Uterus (tissue), 4 donors: ENCODE measurements around the gene IGFALS. TPM values are rescaled to one million over a fixed set of nuclear protein-coding genes. Genes with fewer than 3 reads are reported as not detected.

Experiments used
- DNase-seq, 2 donors: peaks; one replicate each; pipeline ENCODE4 v3.0.0-alpha.2; 2019 to 2020
- H3K27ac ChIP-seq, 2 donors: fragments of 200-600 bp; sonication (generic); 1 replicate in 1 of 2; 2 replicates in 1 of 2; pipeline ENCODE4 v1.5.1; 2016 to 2018
- H3K27me3 ChIP-seq, 2 donors: fragments of 200-600 bp; sonication (generic); one replicate each; pipeline ENCODE4 v1.5.1; 2018 to 2019; ENCODE audit warnings: control low read depth in 1 of 2
- H3K36me3 ChIP-seq, 2 donors: fragments of 200-600 bp; sonication (generic); one replicate each; pipeline ENCODE4 v1.5.1; 2019; ENCODE audit warnings: control low read depth in 1 of 2
- H3K4me1 ChIP-seq, 2 donors: fragments of 200-600 bp; sonication (generic); one replicate each; pipeline ENCODE4 v1.5.1; 2018 to 2019; ENCODE audit warnings: control low read depth in 1 of 2
- H3K4me3 ChIP-seq, 2 donors: fragments of 200-600 bp; sonication (generic); 1 replicate in 1 of 2; 2 replicates in 1 of 2; pipeline ENCODE4 v1.5.1; 2018 to 2019; ENCODE audit warnings: mild to moderate bottlenecking in 1 of 2
- H3K9me3 ChIP-seq, 2 donors: fragments of 200-600 bp; sonication (generic); one replicate each; pipeline ENCODE4 v1.5.1; 2019; ENCODE audit warnings: control low read depth in 1 of 2
- POLR2A ChIP-seq, 2 donors: fragments of 450-650 bp; IDR thresholded peaks; one replicate each; pipeline ENCODE4 v1.6.1; 2016; ENCODE audit warnings: antibody characterized with exemption in 2 of 2, mild to moderate bottlenecking in 1 of 2, moderate library complexity in 1 of 2
- intact Hi-C: fragments of 100-400 bp; cut with DNase I; formaldehyde crosslinking; loops from one replicate; pipeline ENCODE4 v1.15.1; 2023; ENCODE audit warnings: low total_unique reads
- total RNA-seq, 4 donors: library from RNA; depleted of rRNA in 3 of 4; stranded (reverse); fragments of >200 nt in 3 of 4; gene quantifications; one replicate each; pipeline versions ENCODE4 v1.1.0 to v1.2.4, GENCODE V29; 2014 to 2023
- TF ChIP-seq, protein P1 (sequence below), 4 experiments: fragments of 200-600 bp in 2 of 4; fragments of 450-650 bp in 2 of 4; sonication (generic) in 2 of 4; IDR thresholded peaks; one replicate each; pipeline ENCODE4 v1.5.1; 2016 to 2019; ENCODE audit warnings: antibody characterized with exemption in 4 of 4, mild to moderate bottlenecking in 2 of 4, moderate library complexity in 1 of 4
- donor health status: DM: yes; HTN: yes; CAD: no.

Gene IGFALS
- total RNA-seq, 4 donors from 2014 or later = 0.49 to 1.2 TPM; not detected in 2

DNA sequence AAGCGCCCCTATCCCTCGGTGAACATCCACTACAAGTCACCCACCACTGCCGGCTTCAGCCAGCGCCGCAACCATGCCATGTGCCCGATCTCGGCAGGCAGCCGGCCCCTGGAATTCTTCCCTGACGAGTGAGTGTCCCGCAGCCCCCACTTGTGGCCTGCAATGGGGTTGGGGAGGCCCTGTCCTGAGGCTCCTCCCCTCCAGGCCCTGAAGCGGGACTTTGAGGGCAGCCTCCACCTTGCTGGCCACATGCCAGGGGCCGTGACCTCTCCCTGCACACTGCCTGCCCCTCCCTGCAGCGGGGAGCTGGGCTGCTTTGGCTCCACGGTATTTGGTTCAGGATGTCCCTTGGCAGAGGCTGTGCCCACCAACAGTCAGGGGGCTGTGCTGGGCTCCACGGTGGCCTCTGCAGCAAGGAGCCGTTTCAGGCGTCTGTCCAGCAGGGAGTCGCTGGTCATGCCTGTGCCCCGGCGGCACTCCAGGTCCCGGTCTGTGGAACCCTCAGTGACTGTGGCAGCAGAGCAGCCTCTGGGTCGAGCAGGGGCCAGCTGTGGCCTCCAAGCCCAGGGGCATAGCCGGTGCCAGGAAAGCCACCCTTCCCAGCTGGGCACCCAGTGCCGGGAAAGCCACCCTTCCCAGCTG lies 30.5 kb downstream of the IGFALS start:
- no peak overlapping the region for H3K27ac ChIP-seq
- no peak for DNase-seq
- no peaks in the 10 kb centered on the region for H3K4me1 ChIP-seq
- TF ChIP-seq, protein P1, sequence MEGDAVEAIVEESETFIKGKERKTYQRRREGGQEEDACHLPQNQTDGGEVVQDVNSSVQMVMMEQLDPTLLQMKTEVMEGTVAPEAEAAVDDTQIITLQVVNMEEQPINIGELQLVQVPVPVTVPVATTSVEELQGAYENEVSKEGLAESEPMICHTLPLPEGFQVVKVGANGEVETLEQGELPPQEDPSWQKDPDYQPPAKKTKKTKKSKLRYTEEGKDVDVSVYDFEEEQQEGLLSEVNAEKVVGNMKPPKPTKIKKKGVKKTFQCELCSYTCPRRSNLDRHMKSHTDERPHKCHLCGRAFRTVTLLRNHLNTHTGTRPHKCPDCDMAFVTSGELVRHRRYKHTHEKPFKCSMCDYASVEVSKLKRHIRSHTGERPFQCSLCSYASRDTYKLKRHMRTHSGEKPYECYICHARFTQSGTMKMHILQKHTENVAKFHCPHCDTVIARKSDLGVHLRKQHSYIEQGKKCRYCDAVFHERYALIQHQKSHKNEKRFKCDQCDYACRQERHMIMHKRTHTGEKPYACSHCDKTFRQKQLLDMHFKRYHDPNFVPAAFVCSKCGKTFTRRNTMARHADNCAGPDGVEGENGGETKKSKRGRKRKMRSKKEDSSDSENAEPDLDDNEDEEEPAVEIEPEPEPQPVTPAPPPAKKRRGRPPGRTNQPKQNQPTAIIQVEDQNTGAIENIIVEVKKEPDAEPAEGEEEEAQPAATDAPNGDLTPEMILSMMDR (IDR thresholded peaks at IDR 0.05) = no peak
- TF ChIP-seq POLR2A (IDR thresholded peaks at IDR 0.05) = no peak
- no peaks in the 10 kb centered on the region for H3K9me3 ChIP-seq
- no peaks in the 10 kb centered on the region for H3K27me3 ChIP-seq
- H3K36me3 ChIP-seq = no peaks in the 10 kb centered on the region
- intact Hi-C loops = no loop called here
- H3K4me3 ChIP-seq = no peak overlapping the region

- no peaks in the 10 kb centered on the region for H3K36me3 ChIP-seq
- TF ChIP-seq POLR2A (IDR thresholded peaks at IDR 0.05) = no peak
- TF ChIP-seq, protein P1 (IDR thresholded peaks at IDR 0.05) = no peak
- H3K9me3 ChIP-seq = no peaks in the 10 kb centered on the region
- no peaks in the 10 kb centered on the region for H3K27me3 ChIP-seq
- H3K4me3 ChIP-seq = no peak overlapping the region
- H3K27ac ChIP-seq = no peak overlapping the region
- no peak for DNase-seq
- no peaks in the 10 kb centered on the region for H3K4me1 ChIP-seq
- intact Hi-C loops = no loop called here
Observed at GRCh38 chr16:1762196-1762878, 31.2 kb downstream of the IGFALS start.

DNA sequence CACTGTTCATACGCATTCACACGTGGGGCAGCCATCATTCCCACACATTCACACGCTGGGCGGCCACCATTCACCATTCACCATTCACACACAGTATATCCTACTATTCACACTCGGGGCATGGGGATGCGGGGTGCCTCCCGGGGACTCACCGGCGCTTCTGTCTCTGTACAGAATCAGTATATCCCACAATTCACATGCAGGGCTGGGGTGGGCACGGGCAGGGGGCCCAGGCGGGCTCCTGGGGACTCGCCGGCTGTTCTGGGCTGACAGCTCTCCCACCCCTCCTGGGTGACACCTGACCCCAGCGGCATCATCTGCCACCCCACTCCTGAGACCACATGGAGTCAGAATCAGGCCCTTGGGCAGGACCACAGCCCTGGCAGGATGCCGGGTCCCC lies 31.8 kb downstream of the IGFALS start:
- no peaks in the 10 kb centered on the region for H3K4me1 ChIP-seq
- H3K9me3 ChIP-seq = no peaks in the 10 kb centered on the region
- H3K27me3 ChIP-seq = no peaks in the 10 kb centered on the region
- no peak for DNase-seq
- H3K36me3 ChIP-seq = no peaks in the 10 kb centered on the region
- no peak overlapping the region for H3K4me3 ChIP-seq
- intact Hi-C loops = no loop called here
- no peak for TF ChIP-seq POLR2A (IDR thresholded peaks at IDR 0.05)
- TF ChIP-seq, protein P1 (IDR thresholded peaks at IDR 0.05) = no peak
- H3K27ac ChIP-seq = no peak overlapping the region

DNA sequence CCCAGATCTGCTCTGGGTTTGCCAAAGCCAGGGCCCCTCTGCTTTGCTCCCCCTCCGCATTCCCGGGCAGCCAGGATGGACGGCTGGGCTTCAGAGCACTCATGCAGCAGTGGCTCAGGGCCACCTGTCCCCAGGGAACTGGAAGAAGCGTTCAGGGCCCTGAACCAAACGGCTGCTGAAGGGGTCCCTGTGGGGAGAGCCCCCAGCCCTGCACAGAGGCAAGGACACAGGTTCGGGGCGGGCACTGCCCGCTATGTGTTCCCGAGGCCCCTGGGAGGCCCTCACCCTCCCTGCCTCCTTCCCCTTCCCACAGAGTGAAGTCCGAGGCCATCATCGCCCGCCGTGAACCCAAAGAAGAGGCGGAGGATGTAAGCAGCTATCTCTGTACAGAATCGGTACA lies 32.6 kb downstream of the IGFALS start:
- TF ChIP-seq, protein P1 (IDR thresholded peaks at IDR 0.05) = no peak
- no peak for TF ChIP-seq POLR2A (IDR thresholded peaks at IDR 0.05)
- intact Hi-C loops = no loop called here

DNA sequence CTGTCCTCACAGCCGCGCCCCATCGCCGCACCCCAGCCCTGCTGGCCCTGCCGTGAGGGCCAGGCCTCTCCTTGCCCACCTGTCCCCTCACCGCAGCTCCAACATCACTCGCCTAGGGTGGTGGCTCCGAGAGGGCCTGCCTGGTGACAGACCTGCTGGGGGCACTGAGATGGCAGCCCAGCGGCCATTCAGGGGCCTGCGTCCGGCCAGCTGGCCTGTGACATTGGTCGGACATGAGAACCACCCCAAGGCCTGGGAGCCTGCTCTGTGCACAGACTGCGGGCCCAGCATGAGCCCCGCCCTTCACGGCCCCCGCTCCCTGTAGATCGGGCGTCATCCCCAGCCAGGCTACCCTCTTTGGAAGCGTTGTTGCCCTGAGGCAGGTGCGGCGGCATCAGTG lies 34.0 kb downstream of the IGFALS start:
- Histone ChIP-seq H3K4me1 (no peaks in the 10 kb centered on the region), H3K27me3 (no peaks in the 10 kb centered on the region), H3K36me3 (no peaks in the 10 kb centered on the region), H3K9me3 (no peaks in the 10 kb centered on the region), H3K27ac (no peak overlapping the region), H3K4me3 (no peak overlapping the region)
- TF ChIP-seq, protein P1 (IDR thresholded peaks at IDR 0.05) = no peak
- TF ChIP-seq POLR2A (IDR thresholded peaks at IDR 0.05) = no peak
- intact Hi-C loops = no loop called here
- no peak for DNase-seq

More for the DNA sequence above, 32.6 kb downstream of the IGFALS start:
- no peaks in the 10 kb centered on the region for H3K4me1 ChIP-seq
- H3K27me3 ChIP-seq = no peaks in the 10 kb centered on the region
- no peak overlapping the region for H3K27ac ChIP-seq
- H3K9me3 ChIP-seq = no peaks in the 10 kb centered on the region
- no peaks in the 10 kb centered on the region for H3K36me3 ChIP-seq
- no peak for DNase-seq
- no peak overlapping the region for H3K4me3 ChIP-seq
